Parathyroid adenoma (tissue), 2 donors: ENCODE measurements around the gene FAM98C.
"Not testable (repeated sequence)": the region's sequence is repeated elsewhere in the genome, so short reads cannot be mapped to it uniquely, and the experiment has no call there.

ENCODE experiments used
- H2AFZ ChIP-seq: fragments of 300-600 bp; sonication (generic); one replicate; pipeline ENCODE4 v1.7.0; 2017; ENCODE audit warnings: antibody characterized with exemption, mild to moderate bottlenecking
- H3K27ac ChIP-seq: fragments of 300-600 bp; sonication (generic); one replicate; pipeline ENCODE4 v1.7.0; 2017
- H3K27me3 ChIP-seq: fragments of 300-600 bp; sonication (generic); one replicate; pipeline ENCODE4 v1.7.0; 2017; ENCODE audit warnings: low read length; ENCODE audit not compliant: control insufficient read depth, insufficient read depth
- H3K36me3 ChIP-seq: fragments of 300-600 bp; sonication (generic); one replicate; pipeline ENCODE4 v1.7.0; 2017; ENCODE audit warnings: low read length; ENCODE audit not compliant: control insufficient read depth, insufficient read depth
- H3K4me1 ChIP-seq: fragments of 300-600 bp; sonication (generic); one replicate; pipeline ENCODE4 v1.7.0; 2017; ENCODE audit warnings: control low read depth
- H3K4me2 ChIP-seq: fragments of 300-600 bp; sonication (generic); one replicate; pipeline ENCODE4 v1.7.0; 2017; ENCODE audit warnings: low read length
- H3K4me3 ChIP-seq: fragments of 300-600 bp; sonication (generic); one replicate; pipeline ENCODE4 v1.7.0; 2017; ENCODE audit warnings: low read depth, low read length
- H3K79me2 ChIP-seq: fragments of 300-600 bp; sonication (generic); one replicate; pipeline ENCODE4 v1.7.0; 2017; ENCODE audit warnings: control low read depth
- H3K9ac ChIP-seq: fragments of 300-600 bp; sonication (generic); one replicate; pipeline ENCODE4 v1.7.0; 2017; ENCODE audit warnings: mild to moderate bottlenecking
- H3K9me3 ChIP-seq: fragments of 300-600 bp; sonication (generic); one replicate; pipeline ENCODE4 v1.7.0; 2017; ENCODE audit warnings: low read length; ENCODE audit not compliant: control insufficient read depth
- CTCF ChIP-seq: fragments of 300-600 bp; sonication (generic); IDR thresholded peaks from one replicate; pipeline ENCODE4 v1.7.0; 2017; ENCODE audit warnings: antibody characterized with exemption, mild to moderate bottlenecking
- donor health status: primary hyperparathyroidism.

The FAM98C gene

GRCh38 chr19:38422438-38422837 is 19.5 kb downstream of the FAM98C start:
- no peak overlapping the region for H2AFZ ChIP-seq
- H3K4me2 ChIP-seq = no peak overlapping the region
- no peak overlapping the region for H3K4me3 ChIP-seq
- H3K9me3 ChIP-seq = no peaks in the 10 kb centered on the region
- no peak for TF ChIP-seq CTCF
- H3K79me2 ChIP-seq = no peaks in the 10 kb centered on the region
- no peaks in the 10 kb centered on the region for H3K36me3 ChIP-seq
- H3K4me1 ChIP-seq = peaks cover 3% of the 10 kb centered on the region
- H3K27me3 ChIP-seq = no peaks in the 10 kb centered on the region
- no peak overlapping the region for H3K9ac ChIP-seq
- H3K27ac ChIP-seq = no peak overlapping the region

GRCh38 chr19:38424272-38424671 is 21.4 kb downstream of the FAM98C start:
- no peaks in the 10 kb centered on the region for H3K36me3 ChIP-seq
- H3K27ac ChIP-seq = no peak overlapping the region
- H3K27me3 ChIP-seq = no peaks in the 10 kb centered on the region
- TF ChIP-seq CTCF = no peak
- no peak overlapping the region for H3K4me3 ChIP-seq
- no peak overlapping the region for H3K9ac ChIP-seq
- no peaks in the 10 kb centered on the region for H3K79me2 ChIP-seq
- no peak overlapping the region for H3K4me2 ChIP-seq
- H2AFZ ChIP-seq = no peak overlapping the region
- no peaks in the 10 kb centered on the region for H3K9me3 ChIP-seq
- H3K4me1 ChIP-seq = no peaks in the 10 kb centered on the region

GRCh38 chr19:38425222-38425809 is 22.4 kb downstream of the FAM98C start:
- H3K4me1 ChIP-seq = no peaks in the 10 kb centered on the region
- no peaks in the 10 kb centered on the region for H3K27me3 ChIP-seq
- H2AFZ ChIP-seq = no peak overlapping the region
- H3K79me2 ChIP-seq = no peaks in the 10 kb centered on the region
- no peak overlapping the region for H3K4me3 ChIP-seq
- no peak for TF ChIP-seq CTCF
- no peak overlapping the region for H3K9ac ChIP-seq
- H3K27ac ChIP-seq = no peak overlapping the region
- H3K36me3 ChIP-seq = no peaks in the 10 kb centered on the region
- H3K9me3 ChIP-seq = no peaks in the 10 kb centered on the region
- H3K4me2 ChIP-seq = no peak overlapping the region

- Histone ChIP-seq H3K9me3 (no peaks in the 10 kb centered on the region), H3K27me3 (no peaks in the 10 kb centered on the region), H3K4me2 (no peak within 1 kb of the TSS), H3K4me1 (no peaks in the 10 kb centered on the region), H2AFZ (no peak within 1 kb of the TSS), H3K9ac (no peak within 1 kb of the TSS), H3K27ac (no peak within 1 kb of the TSS), H3K4me3 (no peak within 1 kb of the TSS), H3K36me3 (no peaks in the 10 kb centered on the region), H3K79me2 (no peaks in the 10 kb centered on the region)
- TF ChIP-seq CTCF = no peak
Measured at GRCh38 chr19:38425810-38426466, 23.0 kb downstream of the FAM98C start, which contains the start of gene RASGRP4. Gene RASGRP4, minus strand, starts transcription at chr19:38426219. Its CDS starts 128 bp downstream, at chr19:38426091.

GRCh38 chr19:38427035-38427677 is 24.3 kb downstream of the FAM98C start:
- not testable (repeated sequence) for H3K27me3 ChIP-seq, H2AFZ ChIP-seq, H3K9me3 ChIP-seq, H3K4me2 ChIP-seq, H3K9ac ChIP-seq, H3K4me3 ChIP-seq, H3K79me2 ChIP-seq, H3K4me1 ChIP-seq, H3K27ac ChIP-seq, H3K36me3 ChIP-seq
